Measurements from ENCODE around the gene PITPNM1. TPM values are rescaled to one million over a fixed set of nuclear protein-coding genes. Genes with fewer than 3 reads are reported as not detected.
A peak's percentile ranks its signal among the peaks of the same experiment; 100 is the strongest.
"Not testable (repeated sequence)": the region's sequence is repeated elsewhere in the genome, so short reads cannot be mapped to it uniquely, and the experiment has no call there.

The PITPNM1 gene
- total RNA-seq, 2 donors from 2014 or later: 10.7 to 30.7 TPM

GRCh38 chr11:67482275-67482826 is 22.8 kb downstream of the PITPNM1 start:
- H3K27ac ChIP-seq: peak overlapping the region; percentile 85 to 86
- TF ChIP-seq, protein P1, sequence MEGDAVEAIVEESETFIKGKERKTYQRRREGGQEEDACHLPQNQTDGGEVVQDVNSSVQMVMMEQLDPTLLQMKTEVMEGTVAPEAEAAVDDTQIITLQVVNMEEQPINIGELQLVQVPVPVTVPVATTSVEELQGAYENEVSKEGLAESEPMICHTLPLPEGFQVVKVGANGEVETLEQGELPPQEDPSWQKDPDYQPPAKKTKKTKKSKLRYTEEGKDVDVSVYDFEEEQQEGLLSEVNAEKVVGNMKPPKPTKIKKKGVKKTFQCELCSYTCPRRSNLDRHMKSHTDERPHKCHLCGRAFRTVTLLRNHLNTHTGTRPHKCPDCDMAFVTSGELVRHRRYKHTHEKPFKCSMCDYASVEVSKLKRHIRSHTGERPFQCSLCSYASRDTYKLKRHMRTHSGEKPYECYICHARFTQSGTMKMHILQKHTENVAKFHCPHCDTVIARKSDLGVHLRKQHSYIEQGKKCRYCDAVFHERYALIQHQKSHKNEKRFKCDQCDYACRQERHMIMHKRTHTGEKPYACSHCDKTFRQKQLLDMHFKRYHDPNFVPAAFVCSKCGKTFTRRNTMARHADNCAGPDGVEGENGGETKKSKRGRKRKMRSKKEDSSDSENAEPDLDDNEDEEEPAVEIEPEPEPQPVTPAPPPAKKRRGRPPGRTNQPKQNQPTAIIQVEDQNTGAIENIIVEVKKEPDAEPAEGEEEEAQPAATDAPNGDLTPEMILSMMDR (IDR thresholded peaks at IDR 0.05): no peak
- no peak for DNase-seq (ENCODE audit: low spot score)

DNA sequence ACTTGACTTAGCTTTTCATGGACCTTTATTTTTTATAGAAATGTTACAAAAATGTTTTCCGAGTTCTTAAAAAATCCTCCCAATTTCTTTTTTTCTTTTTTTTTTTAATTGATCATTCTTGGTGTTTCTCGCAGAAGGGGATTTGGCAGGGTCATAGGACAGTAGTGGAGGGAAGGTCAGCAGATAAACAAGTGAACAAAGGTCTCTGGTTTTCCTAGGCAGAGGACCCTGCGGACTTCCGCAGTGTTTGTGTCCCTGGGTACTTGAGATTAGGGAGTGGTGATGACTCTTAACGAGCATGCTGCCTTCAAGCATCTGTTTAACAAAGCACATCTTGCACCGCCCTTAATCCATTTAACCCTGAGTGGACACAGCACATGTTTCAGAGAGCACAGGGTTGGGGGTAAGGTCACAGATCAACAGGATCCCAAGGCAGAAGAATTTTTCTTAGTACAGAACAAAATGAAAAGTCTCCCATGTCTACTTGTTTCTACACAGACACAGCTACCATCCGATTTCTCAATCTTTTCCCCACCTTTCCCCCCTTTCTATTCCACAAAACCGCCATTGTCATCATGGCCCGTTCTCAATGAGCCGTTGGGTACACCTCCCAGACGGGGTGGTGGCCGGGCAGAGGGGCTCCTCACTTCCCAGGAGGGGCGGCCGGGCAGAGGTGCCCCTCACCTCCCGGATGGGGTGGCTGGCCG is 27.7 kb downstream of the PITPNM1 start:
- H3K27me3 ChIP-seq; DNase-seq (ENCODE audit: low spot score); H3K4me1 ChIP-seq; H3K4me3 ChIP-seq; H3K9me3 ChIP-seq; H3K36me3 ChIP-seq; H3K27ac ChIP-seq: not testable (repeated sequence)

More at GRCh38 chr11:67482275-67482826, 22.8 kb downstream of the PITPNM1 start:
- Histone ChIP-seq H3K36me3 (peaks cover 7% of the 10 kb centered on the region), H3K4me3 (peak overlapping the region; percentile 52 to 60), H3K27me3 (no peaks in the 10 kb centered on the region), H3K9me3 (no peaks in the 10 kb centered on the region), H3K4me1 (peaks cover 0 to 34% of the 10 kb centered on the region in 2 donors)

DNA sequence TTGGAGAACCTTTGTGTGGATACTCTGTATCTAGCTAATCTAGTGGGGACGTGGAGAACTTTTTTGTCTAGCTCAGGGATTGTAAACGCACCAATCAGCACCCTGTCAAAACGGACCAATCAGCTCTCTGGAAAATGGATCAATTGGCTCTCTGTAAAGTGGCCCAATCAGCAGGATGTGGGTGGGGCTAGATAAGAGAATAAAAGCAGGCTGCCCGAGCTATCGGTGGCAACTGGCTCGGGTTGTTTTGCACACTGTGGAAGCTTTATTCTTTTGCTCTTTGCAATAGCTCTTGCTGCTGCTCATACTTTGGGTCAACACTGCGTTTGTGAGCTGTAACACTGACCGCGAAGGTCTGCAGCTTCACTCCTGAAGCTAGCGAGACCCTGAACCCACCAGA is 28.5 kb downstream of the PITPNM1 start:
- DNase-seq (ENCODE audit: low spot score); H3K36me3 ChIP-seq: not testable (repeated sequence)

GRCh38 chr11:67472882-67473281 is 32.3 kb downstream of the PITPNM1 start:
- Histone ChIP-seq H3K27ac (no peak overlapping the region), H3K4me3 (no peak overlapping the region), H3K27me3 (no peaks in the 10 kb centered on the region), H3K36me3 (no peaks in the 10 kb centered on the region), H3K9me3 (no peaks in the 10 kb centered on the region), H3K4me1 (peaks cover 0 to 15% of the 10 kb centered on the region in 2 donors)
- TF ChIP-seq, protein P1 (IDR thresholded peaks at IDR 0.05): no peak
- no peak for DNase-seq (ENCODE audit: low spot score)

More for the DNA sequence above, 28.5 kb downstream of the PITPNM1 start:
- not testable (repeated sequence) for H3K4me3 ChIP-seq, H3K9me3 ChIP-seq, H3K27ac ChIP-seq, H3K27me3 ChIP-seq, H3K4me1 ChIP-seq

- no peak for DNase-seq (ENCODE audit: low spot score)
- Histone ChIP-seq H3K27me3 (no peaks in the 10 kb centered on the region), H3K9me3 (no peaks in the 10 kb centered on the region), H3K4me3 (no peak overlapping the region), H3K36me3 (no peaks in the 10 kb centered on the region), H3K4me1 (peaks cover 0 to 26% of the 10 kb centered on the region in 2 donors), H3K27ac (no peak overlapping the region)
- TF ChIP-seq, protein P1 (IDR thresholded peaks at IDR 0.05): no peak
Measured at GRCh38 chr11:67470337-67471002, 34.7 kb downstream of the PITPNM1 start.

- Histone ChIP-seq H3K27me3 (no peaks in the 10 kb centered on the region), H3K27ac (peak overlapping the region; percentile 88 to 89), H3K9me3 (no peaks in the 10 kb centered on the region), H3K4me1 (peaks cover 0 to 33% of the 10 kb centered on the region in 2 donors), H3K36me3 (no peaks in the 10 kb centered on the region), H3K4me3 (peak overlapping the region; percentile 72 to 90)
- TF ChIP-seq, protein P1 (IDR thresholded peaks at IDR 0.05): no peak
- no peak for DNase-seq (ENCODE audit: low spot score)
Measured at GRCh38 chr11:67469508-67469811, 35.7 kb downstream of the PITPNM1 start.

Measured in right atrium auricular region (tissue), 2 donors.